Fibroblast of gingiva (primary cell): Measurements from ENCODE around the gene TMEM97.
"Not testable (repeated sequence)": the region's sequence is repeated elsewhere in the genome, so short reads cannot be mapped to it uniquely, and the experiment has no call there.

Experiments used
- DNase-seq: peaks from one replicate; pipeline ENCODE4 v3.0.0-alpha.2; 2011; ENCODE audit warnings: low read depth

Gene TMEM97

DNA sequence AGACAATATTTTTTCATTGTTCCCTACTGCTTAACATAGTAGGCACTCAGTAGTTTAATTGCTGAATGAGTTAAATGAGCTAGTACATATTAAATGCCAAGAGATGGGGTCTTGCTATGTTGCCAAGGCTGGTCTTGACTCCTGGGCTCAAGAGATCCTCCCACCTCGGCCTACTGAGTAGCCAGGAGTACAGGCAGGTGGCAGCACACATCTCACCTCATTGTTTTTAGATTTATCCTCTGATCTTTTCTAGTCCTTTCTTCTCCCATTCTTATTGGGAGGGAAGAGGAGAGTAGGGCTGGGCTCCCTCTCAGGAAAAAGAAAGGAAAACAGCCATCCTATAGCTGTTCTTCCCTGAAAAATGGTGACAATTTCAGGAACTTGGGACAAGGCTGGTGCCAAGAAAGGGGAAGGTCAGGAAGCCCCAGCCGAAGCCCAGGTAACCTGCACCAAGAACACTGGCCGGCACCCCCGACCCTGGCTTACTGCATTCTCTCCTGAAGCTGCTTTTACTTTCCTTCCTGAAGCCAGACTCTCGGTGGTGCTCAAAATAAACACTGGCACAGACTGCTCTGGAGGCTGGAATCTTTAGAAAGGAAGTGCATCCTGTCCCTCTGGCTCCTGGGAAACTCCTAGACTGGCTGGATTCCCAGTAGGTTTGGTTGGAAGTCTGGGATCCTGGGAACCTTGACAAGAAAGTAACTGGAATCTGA, 19.2 kb downstream of the TMEM97 start:
- peak; percentile 34 for DNase-seq

DNA sequence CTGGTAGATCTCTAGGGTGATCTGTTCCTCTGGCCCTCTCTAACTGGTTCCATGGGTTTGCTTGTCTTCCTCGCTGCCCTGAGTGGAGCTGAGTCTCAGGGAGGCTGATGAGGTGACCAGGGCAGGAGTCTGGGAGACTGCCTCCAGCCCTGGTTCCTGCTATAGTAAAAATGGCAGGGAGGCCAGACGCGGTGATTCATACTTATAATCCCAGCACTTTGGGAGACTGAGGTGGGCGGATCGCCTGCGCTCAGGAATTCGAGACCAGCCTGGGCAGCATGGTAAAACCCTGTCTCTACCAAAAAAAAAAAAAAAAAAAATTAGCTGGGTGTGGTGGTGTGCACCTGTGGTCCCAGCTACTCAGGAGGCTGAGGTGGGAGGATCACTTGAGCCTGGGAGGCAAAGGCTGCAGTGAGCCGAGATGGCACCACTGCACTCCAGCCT, 19.8 kb downstream of the TMEM97 start:
- not testable (repeated sequence) for DNase-seq

DNA sequence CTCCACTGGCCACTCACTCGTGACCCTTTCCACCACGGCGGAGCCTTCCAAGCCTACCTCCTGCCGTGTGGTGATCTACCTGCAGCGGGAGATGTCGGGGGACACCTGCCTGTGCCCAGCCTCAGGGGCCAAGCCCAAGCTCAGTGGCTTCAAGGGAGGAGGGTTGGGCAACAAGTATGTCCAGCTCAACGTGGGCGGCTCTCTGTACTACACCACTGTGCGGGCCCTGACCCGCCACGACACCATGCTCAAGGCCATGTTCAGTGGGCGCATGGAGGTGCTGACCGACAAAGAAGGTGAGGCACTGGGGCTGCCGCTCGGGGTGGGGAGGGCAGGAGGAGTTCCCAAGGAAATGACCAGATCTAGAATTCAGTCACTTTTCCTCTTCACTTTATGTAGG, 20.4 kb downstream of the TMEM97 start:
- no peak for DNase-seq

DNA sequence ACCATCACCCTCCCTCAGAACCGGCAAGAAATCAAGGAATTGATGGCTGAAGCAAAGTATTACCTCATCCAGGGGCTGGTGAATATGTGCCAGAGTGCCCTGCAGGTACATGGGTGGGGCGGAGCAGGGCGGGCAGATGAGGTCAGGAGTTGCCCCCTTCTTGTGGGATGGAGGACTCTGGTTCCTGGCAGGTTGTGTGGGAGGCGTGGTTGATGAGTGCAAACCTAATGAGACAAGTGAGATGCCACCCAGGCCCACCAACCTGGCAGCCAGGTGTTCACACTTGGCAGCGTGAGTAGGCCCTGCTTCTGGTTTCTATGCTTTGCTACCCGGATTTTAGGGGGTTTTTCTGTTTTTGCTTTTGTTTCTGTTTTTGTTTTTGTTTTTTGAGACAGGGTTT, 21.4 kb downstream of the TMEM97 start:
- no peak for DNase-seq

DNA sequence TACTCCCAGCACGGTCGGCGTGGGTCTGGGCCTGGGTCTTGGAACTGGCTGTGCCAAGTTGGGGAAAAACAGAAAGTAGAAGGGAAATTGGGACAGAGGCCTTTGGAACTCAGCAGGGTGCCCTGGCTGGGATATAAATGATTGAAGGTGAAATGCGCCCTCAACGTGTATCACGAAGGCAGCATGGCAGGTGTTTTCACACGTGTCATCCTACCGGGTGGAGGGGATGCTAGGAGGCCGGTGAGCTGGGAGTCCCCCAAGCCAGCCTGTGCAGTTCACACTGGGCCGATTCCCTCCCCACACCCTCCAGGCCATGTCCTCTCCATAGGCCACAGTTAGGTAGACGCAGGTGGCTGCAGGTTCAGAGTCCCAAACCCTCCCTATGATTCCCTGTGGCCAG, 22.5 kb downstream of the TMEM97 start:
- no peak for DNase-seq

DNA sequence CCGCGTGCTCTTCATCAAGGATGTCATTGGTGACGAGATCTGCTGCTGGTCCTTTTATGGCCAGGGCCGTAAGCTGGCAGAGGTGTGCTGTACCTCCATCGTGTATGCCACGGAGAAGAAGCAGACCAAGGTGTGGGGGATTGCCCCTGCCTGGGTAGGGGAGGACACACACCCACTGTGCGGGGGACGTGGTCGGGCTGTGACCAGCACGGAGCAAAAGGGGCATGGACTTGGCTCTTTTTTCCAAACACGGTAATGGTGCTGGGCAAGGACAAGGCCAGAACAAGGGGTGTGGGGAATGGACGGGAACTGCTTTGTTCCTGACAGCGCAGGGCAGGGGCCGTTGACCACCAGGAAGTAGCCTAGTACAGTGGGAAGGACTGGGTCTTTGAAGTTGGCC, 23.3 kb downstream of the TMEM97 start:
- DNase-seq: no peak

DNA sequence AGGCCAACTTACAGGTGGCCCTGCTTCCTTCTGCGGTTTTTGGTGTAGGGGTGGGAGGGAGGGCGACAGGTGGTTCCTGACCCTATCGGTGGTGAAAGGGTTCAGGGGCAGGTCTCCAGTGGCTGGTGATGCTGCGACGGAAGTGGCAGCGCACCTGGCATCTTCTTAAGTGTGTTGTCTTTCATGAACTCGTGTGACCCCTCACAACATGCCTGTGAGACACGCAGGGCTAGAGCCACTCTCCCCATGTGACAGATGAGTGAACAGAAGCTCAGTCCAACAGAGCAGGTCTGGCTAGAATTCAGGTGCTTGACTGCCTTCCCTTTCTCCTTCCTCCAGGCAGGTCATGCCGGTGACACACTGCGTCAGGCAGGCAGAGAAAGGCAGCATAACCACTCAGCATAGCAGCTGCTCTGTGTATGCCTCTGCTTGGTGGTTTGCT, 24.5 kb downstream of the TMEM97 start:
- DNase-seq: no peak

DNA sequence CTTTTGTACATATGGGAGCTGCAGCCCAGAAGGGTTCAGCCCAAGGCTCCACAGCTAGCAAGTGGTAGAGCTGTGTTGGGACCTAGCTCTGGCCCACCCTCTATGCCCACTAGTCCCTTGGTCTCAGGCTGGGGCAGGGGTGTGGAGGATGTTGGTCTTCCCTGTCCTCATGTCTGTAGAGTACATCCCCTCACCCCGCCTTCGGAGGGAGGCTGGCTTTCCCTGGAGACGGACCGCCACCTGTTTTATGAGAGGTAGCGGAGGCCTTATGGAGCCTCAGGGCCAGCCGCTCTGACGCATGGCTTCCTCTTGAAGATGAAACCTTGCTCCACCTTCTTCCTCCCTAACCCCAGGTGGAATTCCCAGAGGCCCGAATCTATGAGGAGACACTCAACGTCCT, 25.0 kb downstream of the TMEM97 start:
- no peak for DNase-seq

DNA sequence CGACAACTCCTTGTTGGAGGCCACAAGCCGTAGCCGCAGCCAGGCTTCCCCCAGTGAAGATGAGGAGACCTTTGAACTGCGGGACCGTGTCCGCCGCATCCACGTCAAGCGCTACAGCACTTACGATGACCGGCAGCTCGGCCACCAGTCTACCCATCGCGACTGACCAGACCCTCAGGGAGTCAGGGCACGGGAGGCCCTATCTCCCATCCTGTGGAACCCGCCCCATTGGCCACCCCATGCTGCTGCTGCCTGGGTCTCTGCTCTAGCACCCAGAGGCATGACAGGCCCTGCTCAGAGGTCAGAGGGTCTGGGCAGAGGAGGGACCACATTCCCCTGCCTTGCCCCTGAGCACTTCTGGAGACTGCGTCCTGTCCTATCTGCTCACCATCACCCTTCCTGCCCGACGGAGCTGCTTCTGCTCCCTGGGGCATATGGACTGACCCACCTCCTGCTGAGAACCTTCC, 25.5 kb downstream of the TMEM97 start:
- DNase-seq: no peak

DNA sequence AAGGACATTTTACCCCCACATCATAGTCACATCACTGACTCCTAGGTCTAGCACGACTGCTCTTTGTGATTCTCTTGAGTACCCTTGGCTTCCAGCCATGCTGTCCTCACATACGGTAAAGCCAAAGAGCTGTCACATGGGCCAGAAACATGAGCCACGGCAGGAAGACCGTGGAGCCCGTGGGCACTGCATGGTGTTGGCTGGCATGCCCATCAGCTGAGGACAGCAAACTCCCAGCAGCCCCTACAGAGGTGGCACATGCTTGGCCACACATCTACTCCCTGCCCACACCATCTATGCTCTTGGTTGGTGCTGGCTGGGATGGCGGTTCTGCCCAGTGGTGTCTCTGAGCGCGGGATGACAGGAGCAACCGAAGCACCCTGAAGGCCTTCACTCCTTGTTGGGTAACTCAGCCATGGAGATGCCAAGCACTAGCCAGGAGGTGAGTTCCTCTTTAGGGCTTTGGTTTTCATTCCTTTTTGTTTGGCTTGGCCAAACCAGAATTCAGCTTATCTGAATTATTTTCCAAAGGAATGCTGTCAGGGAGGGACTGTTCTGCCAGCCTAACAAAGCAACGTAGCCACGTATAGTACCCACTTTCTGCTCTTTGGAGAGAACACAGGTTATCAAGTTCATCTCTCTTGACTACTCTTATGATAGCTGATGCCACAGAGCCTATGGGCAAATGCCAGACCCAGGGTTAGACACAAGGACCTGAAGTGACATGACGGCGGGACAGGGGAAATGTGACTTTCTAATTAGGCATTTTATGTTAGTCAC, 26.6 kb downstream of the TMEM97 start:
- no peak for DNase-seq

DNA sequence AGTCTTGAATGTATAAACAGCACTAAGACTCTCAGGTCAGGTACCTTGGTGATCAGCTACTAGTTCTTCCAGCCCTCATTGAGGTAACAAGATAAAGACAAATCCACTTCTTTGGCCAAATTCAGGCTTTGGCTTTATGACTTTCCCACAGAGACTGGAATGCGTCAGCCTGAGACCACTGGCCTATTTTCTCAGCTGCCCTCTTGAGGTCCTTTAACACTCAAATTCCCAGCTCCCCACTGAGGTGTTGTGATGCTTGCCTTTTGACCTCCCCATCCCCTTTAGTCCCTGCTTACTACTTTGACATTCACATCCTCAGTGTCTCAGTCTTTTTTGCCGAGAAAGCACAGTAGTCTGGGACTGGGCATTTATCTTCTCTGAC, 27.2 kb downstream of the TMEM97 start:
- DNase-seq: no peak

DNA sequence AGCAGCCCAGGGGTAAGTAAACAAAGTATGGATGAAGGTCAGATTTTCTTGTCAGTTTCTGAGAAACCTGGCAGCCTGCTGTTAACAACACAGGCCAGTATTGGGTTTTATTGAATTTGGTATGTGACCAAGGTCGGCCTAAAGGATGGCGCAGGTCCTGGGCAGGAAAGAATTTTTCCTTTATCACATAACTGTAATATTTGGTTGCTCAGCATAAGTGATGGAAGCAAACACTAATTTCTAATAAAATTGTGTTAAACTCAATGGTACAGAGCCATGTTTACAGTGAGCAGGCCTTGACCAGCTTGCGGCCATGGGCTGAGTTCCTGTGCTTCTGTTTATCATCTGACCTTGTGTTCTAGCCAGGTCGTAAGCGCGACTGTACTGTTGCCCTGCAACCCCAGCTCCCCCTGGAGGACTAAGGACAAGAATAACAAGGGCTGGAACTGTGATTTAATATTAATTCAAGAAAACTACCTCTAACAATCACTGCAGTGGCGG, 27.8 kb downstream of the TMEM97 start:
- DNase-seq: no peak

DNA sequence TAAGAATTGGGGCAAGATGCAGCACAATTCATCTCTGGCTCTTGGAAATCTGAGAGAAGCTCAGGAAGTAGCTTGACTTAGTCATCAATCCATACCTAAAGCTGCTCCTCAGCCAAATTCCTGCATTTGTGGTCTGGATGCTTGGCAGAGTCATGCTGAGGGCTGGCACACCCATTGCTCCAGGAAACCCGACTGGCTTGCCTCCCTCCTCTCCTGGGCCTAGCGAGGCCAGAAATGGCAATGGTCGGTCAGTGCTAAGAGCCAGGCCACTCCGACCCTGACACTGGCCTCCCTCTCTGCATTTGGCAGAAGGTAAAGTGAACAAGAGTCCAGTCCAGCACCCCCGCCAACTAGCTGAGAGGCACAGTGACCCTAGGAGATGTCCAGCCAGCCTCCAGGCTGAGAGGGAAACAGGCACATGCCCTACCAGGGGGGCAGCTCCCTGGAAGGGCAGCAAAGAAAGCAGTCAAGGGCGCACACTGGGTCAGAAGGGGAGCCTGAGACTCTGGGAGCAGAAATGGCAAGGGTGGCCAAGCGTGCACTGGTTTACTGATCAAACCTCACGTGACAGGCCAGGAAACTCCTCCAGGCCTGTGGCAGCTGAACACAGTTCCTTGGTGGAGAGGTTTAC, 28.4 kb downstream of the TMEM97 start:
- DNase-seq: peak; percentile 89

DNA sequence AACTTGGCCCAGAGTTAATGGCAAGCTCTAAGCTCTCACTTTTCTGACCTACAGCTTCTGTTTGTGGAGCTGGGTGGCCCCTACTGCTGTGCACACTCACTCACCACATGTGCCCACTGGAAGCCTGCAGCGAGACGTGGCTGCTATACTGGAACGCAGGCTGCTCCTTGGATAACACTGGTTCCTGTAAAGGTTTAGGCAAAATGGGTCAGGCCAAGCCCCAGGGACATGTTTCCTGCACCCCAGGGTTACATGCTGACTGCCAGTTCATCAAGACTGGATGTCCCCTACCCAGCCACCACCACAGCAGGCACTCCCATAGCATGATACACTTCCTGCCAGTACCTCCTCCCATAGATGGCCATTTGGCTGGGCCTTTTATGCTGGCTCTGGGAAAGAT, 30.0 kb downstream of the TMEM97 start:
- no peak for DNase-seq

DNA sequence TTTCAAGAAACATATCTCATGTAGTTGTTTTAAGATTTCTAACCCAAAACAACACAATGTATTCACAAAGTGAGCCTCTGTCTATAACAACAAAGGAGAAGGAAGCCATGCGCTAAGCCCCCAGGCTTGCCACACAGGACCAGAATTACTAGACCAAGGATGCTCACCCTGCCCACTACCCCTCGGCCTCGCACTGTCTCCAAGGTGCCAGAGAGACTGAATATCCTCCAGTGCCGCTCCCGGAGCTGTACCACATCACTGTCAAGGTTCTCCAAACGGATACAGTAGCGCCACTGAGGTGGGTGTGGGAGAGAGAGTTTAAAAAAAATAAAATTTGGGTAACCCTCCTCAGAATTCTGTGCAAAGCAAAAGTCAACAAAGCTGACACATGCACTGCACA, 31.3 kb downstream of the TMEM97 start:
- no peak for DNase-seq

DNA sequence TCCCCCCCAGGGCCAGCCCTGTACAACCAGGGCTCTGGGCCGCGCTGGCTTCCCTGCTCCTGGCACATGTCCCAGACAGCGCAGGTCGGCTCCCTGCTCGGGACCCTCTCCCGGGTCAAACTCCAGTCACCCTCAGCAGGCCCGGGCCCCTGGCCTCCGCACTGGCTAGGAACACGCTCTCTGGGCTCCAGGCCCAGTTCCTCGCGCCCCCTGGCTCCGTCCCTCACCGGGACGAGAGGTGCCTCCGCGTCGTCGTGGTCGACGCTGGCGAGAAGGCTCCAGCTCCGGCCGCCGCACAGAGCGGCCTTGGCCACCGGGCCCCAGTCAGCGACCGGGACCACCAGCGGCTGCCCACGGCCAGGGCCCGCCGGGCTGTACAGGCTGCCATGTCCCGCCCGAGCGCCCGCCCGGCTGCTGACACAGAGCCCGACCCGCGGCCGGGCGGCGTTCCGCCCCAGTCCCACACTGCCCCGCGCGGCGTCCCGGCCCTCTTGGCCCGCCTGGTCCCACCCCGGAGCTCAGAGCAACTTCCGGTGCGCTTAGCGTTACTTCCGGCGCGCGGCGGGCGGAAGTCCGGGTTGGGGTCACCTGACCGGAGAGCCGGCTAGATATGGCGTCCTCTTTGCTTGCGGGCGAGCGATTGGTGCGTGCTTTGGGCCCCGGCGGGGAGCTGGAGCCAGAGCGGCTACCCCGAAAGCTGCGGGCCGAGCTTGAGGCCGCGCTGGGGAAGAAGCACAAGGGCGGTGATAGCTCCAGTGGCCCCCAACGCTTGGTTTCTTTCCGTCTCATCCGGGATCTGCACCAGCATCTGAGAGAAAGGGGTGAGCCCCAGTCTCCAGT, 38.3 kb downstream of the TMEM97 start, which contains the start of gene POLDIP2:
POLDIP2 (minus strand) TSS at position 467 of the 840 bp plus-strand sequence; CDS start at position 388, 79 bp downstream.
- peak; percentile 96 for DNase-seq

DNA sequence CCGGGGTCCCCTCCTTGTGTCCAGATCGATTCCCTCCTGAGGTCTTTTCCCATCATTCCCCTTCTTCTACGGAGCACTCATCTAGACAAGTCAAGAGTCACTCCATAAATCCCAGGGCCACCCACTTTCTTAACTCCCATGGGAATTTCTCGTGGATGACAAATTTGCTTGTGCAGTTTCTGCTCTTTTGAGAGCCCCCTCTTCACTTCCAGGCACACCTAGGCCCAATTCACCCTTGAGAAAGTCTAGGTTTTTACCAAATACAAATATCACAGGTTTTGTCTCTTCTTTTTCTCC, 38.8 kb downstream of the TMEM97 start:
- DNase-seq: no peak

DNA sequence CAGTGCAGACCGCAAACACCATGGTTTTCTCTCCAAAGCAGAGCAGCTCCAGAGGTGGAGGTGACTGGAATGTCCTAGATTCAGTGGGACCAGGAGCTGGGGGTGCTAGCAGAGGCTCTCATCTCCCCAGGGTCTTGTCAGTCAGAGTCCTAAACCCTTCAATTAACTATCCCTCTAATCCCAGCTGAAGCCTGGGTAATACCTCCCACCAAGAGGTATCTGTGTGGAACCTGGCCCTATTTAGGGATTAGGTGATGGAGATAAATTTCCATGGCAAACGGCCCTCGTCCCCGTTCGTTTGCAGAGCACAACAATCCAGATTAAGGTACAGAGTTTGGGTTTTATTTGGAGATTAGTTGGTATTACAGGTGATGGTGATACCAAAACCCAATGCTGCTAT, 44.2 kb downstream of the TMEM97 start:
- no peak for DNase-seq

DNA sequence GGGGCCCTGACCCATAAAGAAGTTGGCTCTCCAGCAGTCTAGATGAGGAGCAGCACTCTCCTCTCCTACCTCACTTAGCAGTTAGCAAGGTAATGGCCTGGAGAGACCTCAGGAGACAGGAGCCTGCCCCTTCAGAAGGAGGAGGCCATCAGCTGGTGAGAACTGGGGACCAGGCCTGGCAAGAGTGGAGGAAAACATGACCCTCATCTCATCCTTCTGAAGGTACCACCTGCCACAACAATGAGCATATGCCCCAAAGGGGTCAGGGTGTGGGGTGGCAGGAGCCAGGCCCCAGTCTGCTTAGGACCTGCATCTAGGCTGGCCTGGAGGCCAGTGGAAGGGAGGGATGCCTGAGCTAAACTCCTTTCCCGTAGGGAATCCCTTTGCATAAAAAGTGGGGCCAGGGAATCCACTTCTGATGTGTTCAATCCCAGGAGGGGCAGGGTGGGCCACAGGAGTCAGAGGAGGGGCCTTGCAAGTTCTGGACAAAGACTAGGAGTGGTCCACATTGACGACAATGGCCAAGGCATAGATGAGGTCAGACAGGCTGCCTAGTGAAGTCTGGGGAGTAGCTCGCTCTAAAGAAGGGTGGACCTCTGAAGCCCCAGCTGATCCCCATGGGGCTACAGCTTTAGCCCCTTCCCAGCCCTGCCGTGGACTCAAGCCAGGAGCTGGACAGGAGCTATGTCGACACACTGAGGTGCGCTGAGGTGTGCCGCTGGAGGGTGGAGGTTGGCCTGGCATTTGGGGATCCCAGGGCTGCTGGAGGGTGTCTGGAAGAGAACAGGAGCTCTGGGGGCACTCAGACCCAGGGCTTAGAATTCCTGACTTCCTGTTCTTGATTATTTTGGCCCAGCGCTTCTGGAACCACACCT, 45.0 kb downstream of the TMEM97 start:
- DNase-seq: no peak

DNA sequence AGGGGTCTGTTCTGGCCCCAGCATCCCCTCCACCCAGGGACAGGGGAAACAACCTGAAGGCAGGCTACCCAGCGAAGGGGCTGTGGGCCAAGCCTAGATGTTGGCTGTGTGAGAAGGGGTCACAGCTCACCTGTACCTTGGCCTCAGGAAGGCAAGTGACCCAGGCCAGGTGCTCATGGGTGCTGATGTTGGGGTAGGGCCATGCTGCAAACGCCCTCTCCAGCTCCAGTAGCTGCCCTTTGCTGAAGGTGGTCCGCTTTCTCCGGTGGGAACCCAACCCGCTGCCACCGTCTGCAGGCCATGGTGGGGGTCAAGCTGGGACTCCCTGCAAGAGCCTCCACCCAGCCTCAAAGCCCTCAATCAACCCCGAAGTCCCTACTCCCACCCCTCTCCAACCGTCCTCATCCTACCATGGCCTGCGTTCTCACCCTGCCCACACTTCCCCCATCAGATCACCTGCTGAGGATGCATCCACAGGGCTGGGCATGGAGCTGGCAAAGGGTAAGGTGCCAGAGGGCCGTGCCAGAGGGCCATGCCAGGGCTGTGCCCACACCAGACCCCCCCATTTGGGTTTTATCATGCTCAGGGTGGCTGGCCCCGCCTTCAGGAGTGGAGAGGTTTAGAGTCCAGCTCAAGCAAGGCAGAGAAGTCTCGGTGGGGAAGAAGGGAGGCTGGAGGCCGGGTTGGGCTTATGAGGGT, 45.8 kb downstream of the TMEM97 start, which contains the start of gene SEBOX:
SEBOX (minus strand) TSS at position 535 of the 699 bp plus-strand sequence; CDS start at position 487, 48 bp downstream.
- DNase-seq: no peak
